WTC11 (cell line): ENCODE measurements around the gene ALAS1. TPM values are rescaled to one million over a fixed set of nuclear protein-coding genes. Genes with fewer than 3 reads are reported as not detected.
"Not testable (repeated sequence)": the region's sequence is repeated elsewhere in the genome, so short reads cannot be mapped to it uniquely, and the experiment has no call there.

Experiments used
- ATAC-seq: fragments of 200-7000 bp; cut with Tn5 transposase; 2 replicates; pipeline ENCODE4 v1.10.0; 2021; ENCODE audit warnings: mild to moderate bottlenecking, moderate library complexity
- CTCF ChIA-PET: fragments of 300-600 bp; sonication (Branson Sonifier 250); formaldehyde crosslinking; loops from one replicate; lab custom pipeline; 2021; ENCODE audit warnings: antibody characterized with exemption; lab: Charles Lee
- POLR2A ChIA-PET: fragments of 350-600 bp; sonication (Branson Sonifier 250); formaldehyde crosslinking; loops from one replicate; lab custom pipeline; 2021; ENCODE audit warnings: antibody characterized with exemption; lab: Charles Lee
- DNase-seq: peaks from one replicate; pipeline ENCODE4 v3.0.0; 2021; ENCODE audit warnings: low spot score
- H3K27ac Mint-ChIP-seq: 2 replicates; pipeline ENCODE4 v1.8.0; 2021; ENCODE audit warnings: mixed read lengths
- H3K27me3 Mint-ChIP-seq: 2 replicates; pipeline ENCODE4 v1.8.0; 2021; ENCODE audit warnings: low read depth, mild to moderate bottlenecking, moderate library complexity, mixed read lengths
- H3K36me3 Mint-ChIP-seq: 2 replicates; pipeline ENCODE4 v1.8.0; 2021; ENCODE audit warnings: mixed read lengths
- H3K4me1 Mint-ChIP-seq: 2 replicates; pipeline ENCODE4 v1.8.0; 2022; ENCODE audit warnings: mixed read lengths
- H3K4me3 Mint-ChIP-seq: 2 replicates; pipeline ENCODE4 v1.8.0; 2021; ENCODE audit warnings: mild to moderate bottlenecking, moderate library complexity, mixed read lengths
- H3K9me3 Mint-ChIP-seq: 2 replicates; pipeline ENCODE4 v1.8.0; 2021; ENCODE audit warnings: mixed read lengths
- E2F5 ChIP-seq: sonication (generic); formaldehyde crosslinking; IDR thresholded peaks from 2 replicates; pipeline ENCODE4 v1.8.1; 2022; ENCODE audit warnings: mild to moderate bottlenecking, moderate library complexity, missing genetic modification reagents
- ESRRA ChIP-seq: sonication (generic); formaldehyde crosslinking; IDR thresholded peaks from 2 replicates; pipeline ENCODE4 v1.8.1; 2022; ENCODE audit warnings: mild to moderate bottlenecking, missing genetic modification reagents, borderline replicate concordance
- GABPB1 ChIP-seq: sonication (generic); formaldehyde crosslinking; IDR thresholded peaks from 2 replicates; pipeline ENCODE4 v1.8.1; 2023; ENCODE audit warnings: mild to moderate bottlenecking, missing genetic modification reagents
- KAT7 ChIP-seq: sonication (generic); formaldehyde crosslinking; IDR thresholded peaks from 2 replicates; pipeline ENCODE4 v1.8.1; 2023; ENCODE audit warnings: missing genetic modification reagents, mild to moderate bottlenecking, borderline replicate concordance
- NFATC4 ChIP-seq: fragments of 250-450 bp; sonication (Bioruptor Pico); IDR thresholded peaks from 2 replicates; pipeline ENCODE4 v1.9.0; 2021; ENCODE audit warnings: mild to moderate bottlenecking
- NR3C1 ChIP-seq: sonication (generic); formaldehyde crosslinking; conservative IDR thresholded peaks from 2 replicates; pipeline ENCODE4 v1.8.1; 2023; ENCODE audit warnings: low read depth, mild to moderate bottlenecking, missing genetic modification reagents
- SP1 ChIP-seq: sonication (generic); formaldehyde crosslinking; conservative IDR thresholded peaks from 2 replicates; pipeline ENCODE4 v1.8.1; 2022; ENCODE audit warnings: missing genetic modification reagents
- TP53 ChIP-seq: sonication (generic); formaldehyde crosslinking; IDR thresholded peaks from 2 replicates; pipeline ENCODE4 v1.8.1; 2023; ENCODE audit warnings: mild to moderate bottlenecking, missing genetic modification reagents
- USF2 ChIP-seq: sonication (generic); formaldehyde crosslinking; IDR thresholded peaks from 2 replicates; pipeline ENCODE4 v1.8.1; 2023; ENCODE audit warnings: mild to moderate bottlenecking, missing genetic modification reagents, moderate library complexity
- ZNF263 ChIP-seq: sonication (generic); formaldehyde crosslinking; IDR thresholded peaks from 2 replicates; pipeline ENCODE4 v1.8.1; 2022; ENCODE audit warnings: low read depth, mild to moderate bottlenecking, moderate library complexity, missing genetic modification reagents
- ZNF281 ChIP-seq: sonication (generic); formaldehyde crosslinking; IDR thresholded peaks from 2 replicates; pipeline ENCODE4 v1.8.0; 2023; ENCODE audit warnings: mild to moderate bottlenecking, missing genetic modification reagents
- ZNF423 ChIP-seq: fragments of 250-450 bp; sonication (Bioruptor Pico); IDR thresholded peaks from 2 replicates; pipeline ENCODE4 v2.1.2; 2022; ENCODE audit warnings: mild to moderate bottlenecking, moderate library complexity
- total RNA-seq: library from RNA; stranded (reverse); gene quantifications from 3 replicates; pipeline ENCODE4 v1.2.3, GENCODE V29; 2021

ALAS1 gene
- total RNA-seq, 1 experiment from 2014 or later, result 39.1 TPM

GRCh38 chr3:52176951-52177700 is 20.8 kb upstream of the ALAS1 start:
- H3K27ac Mint-ChIP-seq, result no peak overlapping the region
- peaks cover 2% of the 10 kb centered on the region; the same call in 1 of the 2 replicates for H3K27me3 Mint-ChIP-seq
- H3K9me3 Mint-ChIP-seq, result no peaks in the 10 kb centered on the region
- no peak overlapping the region for H3K4me3 Mint-ChIP-seq
- no peaks in the 10 kb centered on the region for H3K36me3 Mint-ChIP-seq
- ATAC-seq (no peak), DNase-seq (no peak)
- CTCF ChIA-PET, result interaction anchor here (1.0 to 2.4 kb wide), 2 partner anchors 40 to 43 kb away, joined by 3 to 8 read pairs; no protein-coding TSS in a partner anchor
- POLR2A ChIA-PET, result interaction anchor here (1.2 kb wide), 1 partner anchor 23 kb away, joined by 3 read pairs; the partner anchor contains the start of gene POC1A
- TF ChIP-seq SP1 (CRISPR knock-in tag), result no peak
- TF ChIP-seq E2F5 (CRISPR knock-in tag), result no peak
- peak; percentile 69 for TF ChIP-seq GABPB1 (CRISPR knock-in tag)
- TF ChIP-seq ZNF281 (CRISPR knock-in tag), result no peak
- TF ChIP-seq TP53, result no peak
- TF ChIP-seq, all 79 proteins: peak for 1
- peaks cover 11% of the 10 kb centered on the region; the same call in 1 of the 2 replicates for H3K4me1 Mint-ChIP-seq

GRCh38 chr3:52177701-52178042 is 20.3 kb upstream of the ALAS1 start:
- H3K36me3 Mint-ChIP-seq, result no peaks in the 10 kb centered on the region
- no peaks in the 10 kb centered on the region for H3K9me3 Mint-ChIP-seq
- peaks cover 2% of the 10 kb centered on the region; the same call in 1 of the 2 replicates for H3K27me3 Mint-ChIP-seq
- peaks cover 11% of the 10 kb centered on the region; the same call in 1 of the 2 replicates for H3K4me1 Mint-ChIP-seq
- no peak overlapping the region for H3K4me3 Mint-ChIP-seq
- ATAC-seq (no peak), DNase-seq (no peak)
- CTCF ChIA-PET, result interaction anchor here (1.0 to 2.4 kb wide), 2 partner anchors 39 to 43 kb away, joined by 3 to 8 read pairs; no protein-coding TSS in a partner anchor
- POLR2A ChIA-PET, result interaction anchor here (0.5 to 1.2 kb wide), 2 partner anchors 21 to 23 kb away, joined by 3 read pairs; partner anchors contain the start of gene POC1A
- TF ChIP-seq USF2 (CRISPR knock-in tag), result no peak
- no peak for TF ChIP-seq NR3C1
- TF ChIP-seq ZNF263 (CRISPR knock-in tag), result no peak
- no peak for TF ChIP-seq NFATC4 (CRISPR knock-in tag)
- no peak overlapping the region for H3K27ac Mint-ChIP-seq

- ChIA-PET CTCF (interaction anchor here (0.6 to 2.4 kb wide), 2 partner anchors 42 to 610 kb away, joined by 3 to 8 read pairs; no protein-coding TSS in a partner anchor), POLR2A (interaction anchor here (0.5 kb wide), 1 partner anchor 22 kb away, joined by 3 read pairs; no protein-coding TSS in a partner anchor)
- H3K4me3 Mint-ChIP-seq, H3K27me3 Mint-ChIP-seq, H3K36me3 Mint-ChIP-seq, ATAC-seq, H3K27ac Mint-ChIP-seq, H3K9me3 Mint-ChIP-seq, DNase-seq: not testable (repeated sequence)
- H3K4me1 Mint-ChIP-seq, result peaks cover 11% of the 10 kb centered on the region; the same call in 1 of the 2 replicates
Measured at GRCh38 chr3:52178126-52178525, 19.8 kb upstream of the ALAS1 start.

GRCh38 chr3:52178537-52178936 is 19.4 kb upstream of the ALAS1 start:
- TF ChIP-seq ESRRA (CRISPR knock-in tag) (no peak), ZNF423 (CRISPR knock-in tag) (no peak), KAT7 (CRISPR knock-in tag) (no peak), NR3C1 (no peak), NFATC4 (CRISPR knock-in tag) (no peak), TP53 (no peak)
- ATAC-seq (no peak), DNase-seq (no peak)
- Mint-ChIP-seq H3K9me3 (no peaks in the 10 kb centered on the region), H3K27me3 (peaks cover 2% of the 10 kb centered on the region; the same call in 1 of the 2 replicates), H3K27ac (no peak overlapping the region), H3K4me1 (peaks cover 11% of the 10 kb centered on the region; the same call in 1 of the 2 replicates), H3K36me3 (no peaks in the 10 kb centered on the region), H3K4me3 (no peak overlapping the region)
- ChIA-PET POLR2A (no interaction called here), CTCF (interaction anchor here (0.6 to 2.4 kb wide), 4 partner anchors 34 to 609 kb away, joined by 3 to 8 read pairs (median 4); no protein-coding TSS in a partner anchor)
